GM21528 (cell line): Measurements from ENCODE around the gene SLC2A8.
A peak's percentile ranks its signal among the peaks of the same experiment; 100 is the strongest.

Experiments
- ATAC-seq: cut with Tn5 transposase; IDR thresholded peaks from one replicate; pipeline ENCODE4 v1.9.1; 2021; ENCODE audit warnings: mild to moderate bottlenecking, moderate library complexity; ENCODE audit not compliant: unreplicated experiment, low FRiP score

The SLC2A8 gene

DNA sequence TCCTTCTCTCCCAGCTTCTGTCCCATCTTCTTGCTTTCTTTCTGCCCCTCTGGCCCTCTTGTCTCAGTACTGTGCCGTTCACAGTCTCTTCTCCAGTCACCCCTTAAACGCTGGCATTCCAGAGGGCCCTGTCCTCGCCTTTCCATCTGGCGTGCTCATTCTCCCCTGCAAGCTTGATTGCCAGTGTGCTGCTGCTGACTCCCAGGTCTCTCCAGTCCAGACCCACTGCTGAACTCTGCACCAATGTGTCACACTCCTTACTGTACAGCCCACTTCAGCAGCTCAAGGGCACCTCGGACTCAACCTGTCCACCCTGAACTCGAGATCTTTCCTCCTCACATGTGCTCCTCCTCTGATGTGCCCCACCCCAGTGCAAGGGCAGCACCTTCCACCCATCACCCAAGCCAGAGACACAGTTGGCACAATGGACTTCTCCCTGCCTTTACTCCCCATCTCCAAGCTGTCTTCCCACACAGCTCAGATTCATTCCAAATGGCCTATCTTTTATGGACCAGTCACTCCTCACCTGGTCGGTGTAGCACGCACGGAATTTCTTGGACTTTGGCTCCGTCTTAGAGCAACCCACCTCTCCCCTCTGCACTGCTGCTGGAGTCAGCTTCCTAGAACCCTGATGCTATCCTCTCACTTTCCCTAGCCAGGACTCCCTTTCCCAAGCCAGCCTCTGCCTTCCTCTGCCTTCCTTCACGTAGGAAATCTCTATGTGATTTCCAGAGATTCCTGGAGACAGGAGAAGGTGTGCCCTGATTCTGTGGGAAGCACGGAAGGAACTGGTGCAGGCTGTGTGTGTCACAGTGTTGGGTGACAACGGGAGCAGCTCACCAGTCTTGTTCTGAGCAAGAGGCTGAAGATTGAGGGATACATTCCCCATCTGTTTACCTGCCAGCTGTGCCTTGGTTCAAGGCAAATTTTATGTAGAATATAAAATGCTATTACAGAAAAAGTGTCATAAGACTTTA, 26.0 kb upstream of the SLC2A8 start:
- ATAC-seq: no peak

- no peak for ATAC-seq
Observed at GRCh38 chr9:127380479-127380878, 16.5 kb upstream of the SLC2A8 start.

- ATAC-seq: no peak
Observed at GRCh38 chr9:127382541-127382940, 14.4 kb upstream of the SLC2A8 start.

DNA sequence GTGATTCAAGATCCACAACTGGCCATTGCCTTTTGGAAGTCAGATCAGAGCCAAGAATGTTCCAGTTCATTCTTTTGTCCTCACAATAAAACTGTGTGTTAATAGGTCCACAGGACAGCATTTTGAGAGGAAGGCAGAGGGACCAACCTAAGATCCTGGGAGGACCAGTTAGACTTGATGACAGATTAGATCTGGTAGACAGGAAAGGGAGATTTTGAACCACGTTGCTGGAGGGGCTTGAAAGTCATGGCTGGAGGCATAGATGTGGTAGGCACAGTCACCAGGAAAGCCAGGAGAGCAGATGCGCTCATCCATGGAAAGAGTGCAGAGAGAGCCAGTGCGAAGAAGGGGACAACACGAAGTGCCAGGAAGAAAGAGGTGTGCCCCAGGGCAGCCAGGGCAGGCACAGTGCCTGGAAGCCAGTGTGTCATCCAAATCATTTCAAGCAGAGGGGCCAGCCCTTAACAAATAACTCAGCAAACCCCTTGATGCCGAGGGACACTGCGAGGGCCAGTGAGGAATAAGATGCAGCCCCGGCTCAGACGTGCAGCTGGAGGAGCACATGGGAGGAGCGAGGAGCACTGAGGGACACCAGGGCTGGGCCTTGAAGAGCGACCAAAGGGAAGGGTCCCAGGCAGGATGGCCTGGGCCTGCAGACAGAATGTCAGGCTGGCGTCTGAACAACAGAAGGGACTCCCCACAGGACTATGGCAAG, 12.8 kb upstream of the SLC2A8 start:
- no peak for ATAC-seq

GRCh38 chr9:127384901-127385300, 12.1 kb upstream of the SLC2A8 start:
- ATAC-seq: no peak

- no peak for ATAC-seq
Observed at GRCh38 chr9:127386249-127386648, 10.7 kb upstream of the SLC2A8 start.

- no peak for ATAC-seq
Observed at GRCh38 chr9:127386981-127387380, 10.0 kb upstream of the SLC2A8 start.

DNA sequence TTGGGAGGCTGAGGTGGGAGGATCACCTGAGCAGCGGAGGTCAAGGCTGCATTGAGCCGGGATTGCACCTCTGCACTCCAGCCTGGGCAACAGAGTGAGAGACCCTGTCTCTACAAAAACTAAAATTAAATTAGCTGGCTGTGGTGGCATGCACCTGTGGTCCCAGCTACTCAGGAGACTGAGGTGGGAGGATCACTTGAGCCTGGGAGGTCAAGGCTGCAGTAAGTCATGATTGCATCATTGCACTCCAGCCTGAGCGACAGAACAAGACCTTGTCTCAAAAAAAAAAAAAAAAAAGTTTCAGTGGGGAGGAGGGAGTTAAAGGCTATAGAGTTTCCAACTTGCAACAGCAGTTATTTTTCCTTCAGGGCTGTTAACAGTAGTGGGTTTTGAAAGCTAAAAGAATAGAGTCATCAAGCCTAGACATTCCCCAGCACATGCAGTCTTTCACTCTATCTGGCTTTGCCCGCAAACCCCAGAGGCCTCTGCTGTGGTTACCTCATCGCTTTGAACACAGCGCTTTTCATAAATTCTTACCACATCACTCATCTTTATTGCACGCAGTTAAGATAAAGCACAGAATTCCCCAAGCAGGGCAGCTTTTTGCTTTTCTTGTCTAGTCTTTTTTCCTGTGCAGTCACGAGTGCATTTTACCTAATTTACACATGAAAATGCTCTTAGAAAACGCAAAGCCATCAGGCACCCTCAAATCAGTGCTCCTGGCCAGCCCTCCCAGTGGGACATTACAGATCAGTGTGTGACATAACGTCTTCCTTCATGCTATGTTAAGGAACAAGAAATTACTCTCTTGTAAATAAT, 8.7 kb upstream of the SLC2A8 start:
- peak; percentile 46 for ATAC-seq

GRCh38 chr9:127388856-127389238, 8.1 kb upstream of the SLC2A8 start:
- no peak for ATAC-seq

GRCh38 chr9:127389381-127390247, 7.4 kb upstream of the SLC2A8 start:
- no peak for ATAC-seq

DNA sequence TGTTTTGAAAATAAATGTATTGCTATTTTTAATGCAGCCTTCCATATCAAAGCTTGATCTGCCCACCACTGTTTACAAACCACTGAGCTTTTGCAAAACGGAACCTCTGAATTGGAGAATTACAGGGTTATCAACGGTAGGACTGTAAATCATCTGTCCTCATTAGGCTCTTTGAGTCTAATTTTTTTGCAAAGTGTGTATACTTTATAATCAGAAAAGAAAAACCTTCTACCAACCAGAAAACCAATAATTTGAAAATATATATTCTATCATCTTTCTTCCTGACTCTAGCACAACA, 6.8 kb upstream of the SLC2A8 start:
- no peak for ATAC-seq

DNA sequence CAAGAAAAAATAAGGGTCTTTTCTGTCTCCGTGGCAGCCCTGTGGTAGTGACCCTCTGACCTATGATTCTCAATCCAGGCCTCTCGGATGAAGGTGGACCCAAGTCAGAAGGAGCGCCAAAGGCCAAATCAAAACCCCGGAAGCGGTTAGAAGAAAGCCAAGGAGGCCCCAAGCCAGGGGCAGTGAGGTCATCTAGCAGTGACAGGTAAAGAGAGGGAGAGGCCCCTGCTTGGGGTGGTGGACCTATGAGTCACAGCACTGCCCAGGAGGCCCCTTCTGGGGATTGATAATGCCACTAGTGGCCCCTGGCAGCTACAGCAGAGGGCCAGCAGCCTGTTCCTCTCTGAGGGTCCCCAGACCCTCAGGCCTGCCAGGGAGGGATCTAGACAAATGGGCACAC, 6.4 kb upstream of the SLC2A8 start:
- ATAC-seq: no peak

GRCh38 chr9:127392166-127392565, 4.8 kb upstream of the SLC2A8 start:
- no peak for ATAC-seq

- no peak for ATAC-seq
Observed at GRCh38 chr9:127392976-127393375, 4.0 kb upstream of the SLC2A8 start.

DNA sequence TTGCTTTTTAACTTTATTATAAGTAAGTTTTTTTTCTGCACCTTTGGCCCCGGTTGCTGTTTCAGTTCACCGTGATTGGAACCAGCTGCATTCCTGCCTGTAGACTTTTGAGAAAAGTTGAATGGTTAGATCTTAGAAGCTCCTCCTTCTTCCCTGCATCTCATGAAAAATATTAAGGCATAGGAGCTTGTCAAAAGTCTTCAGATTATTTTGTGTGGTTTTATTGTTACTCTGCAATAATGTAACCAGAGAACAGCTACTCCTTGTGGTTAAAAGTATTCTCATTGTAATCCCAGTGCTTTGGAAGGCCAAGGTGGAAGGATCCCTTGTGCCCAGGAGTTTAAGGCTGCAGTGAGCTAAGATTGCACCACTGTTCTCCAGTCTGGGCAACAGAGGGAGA, 3.3 kb upstream of the SLC2A8 start:
- no peak for ATAC-seq

DNA sequence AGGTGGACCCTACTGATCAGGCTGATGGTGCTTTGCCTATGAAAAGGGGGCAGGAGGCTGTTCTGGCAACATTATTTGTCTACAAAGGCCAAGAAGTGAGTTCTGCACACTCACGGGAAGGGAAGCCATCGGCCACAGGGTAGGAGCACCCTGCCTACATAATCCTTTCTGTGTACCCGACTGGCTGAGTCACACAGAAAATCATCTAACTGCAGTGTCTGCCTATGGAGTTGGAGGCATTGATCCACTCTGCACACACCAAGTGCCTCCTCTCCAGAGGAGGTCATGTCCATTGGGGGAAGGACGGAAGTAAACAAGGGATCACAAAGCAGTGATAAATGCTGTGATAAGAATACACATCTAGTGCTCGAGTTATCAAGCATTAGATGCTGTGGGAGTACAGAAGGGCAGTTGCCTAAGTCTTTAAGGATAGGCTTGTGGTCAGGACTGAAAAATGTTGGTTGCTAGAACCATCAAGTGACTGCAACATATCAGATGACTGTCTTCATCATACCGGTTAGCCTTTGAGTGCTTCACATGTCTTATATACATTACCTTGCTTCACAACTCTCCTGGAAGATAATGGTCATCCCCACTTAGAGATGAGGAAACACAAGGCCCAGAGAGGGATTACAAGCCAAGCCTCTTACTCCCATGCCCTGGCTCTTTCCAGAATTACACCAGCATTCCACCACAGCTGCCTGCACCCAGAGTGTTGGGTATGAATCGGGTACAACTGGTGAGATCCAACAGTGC, 1.3 kb upstream of the SLC2A8 start:
- ATAC-seq: no peak

GRCh38 chr9:127396253-127396807, 639 bp upstream of the SLC2A8 start:
- ATAC-seq: peak; percentile 12

DNA sequence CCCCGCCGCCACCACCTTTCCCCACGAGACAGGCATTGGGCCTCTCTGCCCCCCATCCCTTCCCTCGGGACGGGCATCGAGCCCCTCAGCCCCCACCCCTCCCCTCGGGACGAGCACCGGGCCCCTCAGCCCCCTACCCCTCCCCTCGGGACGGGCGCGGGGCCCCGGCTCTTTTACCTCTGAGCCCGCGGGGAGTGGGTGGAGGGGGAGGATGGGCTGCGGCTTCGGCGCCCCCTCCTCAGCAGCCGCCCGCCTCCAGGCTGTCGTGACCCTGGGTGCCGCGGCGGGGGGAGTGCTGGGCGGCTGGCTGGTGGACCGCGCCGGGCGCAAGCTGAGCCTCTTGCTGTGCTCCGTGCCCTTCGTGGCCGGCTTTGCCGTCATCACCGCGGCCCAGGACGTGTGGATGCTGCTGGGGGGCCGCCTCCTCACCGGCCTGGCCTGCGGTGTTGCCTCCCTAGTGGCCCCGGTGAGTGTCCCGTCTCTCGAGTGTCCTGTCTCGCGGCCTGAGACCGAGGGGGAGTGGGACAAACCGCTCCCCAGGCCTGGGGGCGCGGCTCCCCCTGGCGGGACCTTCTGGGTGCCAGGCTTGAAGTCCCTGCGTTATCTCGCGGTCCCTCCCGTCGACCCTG, 791 bp downstream of the SLC2A8 start:
- no peak for ATAC-seq

GRCh38 chr9:127398275-127398647, 1.3 kb downstream of the SLC2A8 start:
- ATAC-seq: no peak
